ENCODE data around the gene ANKIB1. TPM values are rescaled to one million over a fixed set of nuclear protein-coding genes. Genes with fewer than 3 reads are reported as not detected.

Gene ANKIB1
- total RNA-seq, 1 donor from 2014 or later, result 26.1 TPM

DNA sequence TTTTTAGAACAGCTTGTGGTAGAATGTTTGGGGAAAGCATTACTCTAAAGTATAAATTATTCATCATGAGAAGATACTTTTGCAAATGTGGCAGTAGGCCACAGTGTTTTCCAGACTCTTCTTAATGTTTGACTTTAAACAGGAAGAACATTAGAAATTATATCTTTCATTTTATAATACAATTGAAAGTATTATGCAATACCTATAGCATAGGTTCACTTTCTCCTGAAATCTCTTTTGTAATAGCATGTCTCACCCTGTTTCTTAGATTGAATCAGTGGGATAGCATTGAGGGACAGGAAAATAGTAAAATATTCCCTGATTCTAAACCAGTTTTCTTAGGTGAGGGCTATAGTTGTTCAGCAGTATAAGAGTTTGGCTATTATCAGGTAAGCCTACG is 23.1 kb downstream of the ANKIB1 start:
- no peak for ATAC-seq

DNA sequence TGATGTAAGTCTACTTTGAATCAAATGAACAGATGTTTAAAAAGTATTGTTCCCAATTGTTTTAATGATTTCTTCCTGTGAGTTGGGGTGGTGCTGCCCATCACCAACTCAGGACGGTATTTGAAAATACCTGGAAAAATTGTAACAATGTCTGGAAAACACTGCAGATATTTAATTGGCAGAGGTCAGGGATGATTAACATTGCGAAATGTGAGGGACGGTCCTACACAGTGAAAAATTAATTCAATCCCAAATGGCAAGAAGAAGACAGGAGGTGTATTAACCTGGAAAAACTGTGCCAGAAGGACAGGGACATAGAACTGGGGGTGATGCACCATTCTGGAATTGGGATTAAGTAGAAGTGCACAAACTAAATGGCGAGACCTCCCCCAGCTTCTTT is 29.6 kb downstream of the ANKIB1 start:
- no peak for ATAC-seq

DNA sequence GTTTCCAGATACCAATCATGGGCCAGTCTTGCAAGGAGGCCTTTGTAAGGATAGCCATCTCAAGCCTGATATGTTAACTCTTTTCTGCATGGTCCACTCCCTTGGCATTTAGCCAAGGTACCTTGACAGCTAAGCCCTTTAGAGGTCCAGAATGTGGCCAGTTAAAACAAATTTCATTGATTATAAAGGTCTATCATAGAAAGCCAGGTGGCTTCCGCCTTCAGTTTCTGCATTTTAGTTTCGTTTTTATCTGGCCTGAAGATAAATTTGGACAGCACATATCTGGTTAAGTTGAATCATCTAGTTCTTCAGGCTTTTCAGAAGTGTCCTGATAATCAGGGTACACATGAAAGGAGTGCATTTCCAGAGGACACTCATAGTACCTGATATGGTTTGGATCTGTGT is 30.7 kb downstream of the ANKIB1 start:
- no peak for ATAC-seq

DNA sequence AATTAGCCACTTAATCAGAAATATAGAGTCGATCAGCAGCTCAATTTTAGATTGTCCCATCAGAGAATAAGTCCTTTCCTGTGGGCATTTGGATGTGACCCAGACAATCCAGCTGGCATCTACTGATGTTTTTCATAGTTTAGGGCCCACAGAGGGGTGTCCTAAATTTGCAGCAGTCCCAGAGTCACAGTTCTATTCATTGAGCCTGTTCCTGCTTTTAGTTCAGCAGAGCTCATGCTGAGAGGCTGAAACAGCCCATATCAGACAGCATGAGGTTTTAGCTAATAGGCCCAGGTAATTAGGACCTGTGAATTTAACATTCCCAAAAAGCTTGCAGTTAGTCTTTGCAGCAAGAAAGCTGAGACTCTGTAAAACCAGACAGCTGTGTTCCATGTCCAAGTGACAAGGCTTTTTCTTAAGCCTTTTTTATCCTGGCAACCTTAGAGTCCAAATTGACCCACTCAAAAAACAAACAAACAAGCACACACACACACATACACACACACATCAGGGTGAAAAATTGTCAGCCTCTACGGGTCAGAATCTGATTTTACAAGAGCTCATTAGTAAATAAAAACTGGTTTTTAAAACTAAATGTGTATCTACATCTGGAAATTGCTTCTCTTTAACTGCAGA is 33.7 kb downstream of the ANKIB1 start:
- ATAC-seq, result no peak

DNA sequence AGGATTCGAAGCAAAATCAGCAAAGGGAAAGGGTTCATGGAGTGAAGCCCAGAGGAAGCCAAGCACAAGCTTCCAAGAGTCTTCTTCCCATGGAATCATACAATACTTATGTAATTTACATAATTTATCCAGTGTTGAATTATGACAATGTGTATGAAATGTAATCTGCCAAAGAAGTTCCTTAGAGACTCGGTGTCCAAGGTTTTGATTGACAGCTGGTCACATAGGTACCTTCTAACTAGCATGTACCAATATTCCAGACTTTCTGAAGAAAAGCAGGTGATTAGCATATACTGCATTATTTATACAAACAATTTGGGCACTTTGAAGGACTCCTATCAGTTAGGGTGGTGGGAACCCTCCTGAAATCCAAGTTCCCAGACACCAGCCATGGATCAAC is 35.3 kb downstream of the ANKIB1 start:
- no peak for ATAC-seq

DNA sequence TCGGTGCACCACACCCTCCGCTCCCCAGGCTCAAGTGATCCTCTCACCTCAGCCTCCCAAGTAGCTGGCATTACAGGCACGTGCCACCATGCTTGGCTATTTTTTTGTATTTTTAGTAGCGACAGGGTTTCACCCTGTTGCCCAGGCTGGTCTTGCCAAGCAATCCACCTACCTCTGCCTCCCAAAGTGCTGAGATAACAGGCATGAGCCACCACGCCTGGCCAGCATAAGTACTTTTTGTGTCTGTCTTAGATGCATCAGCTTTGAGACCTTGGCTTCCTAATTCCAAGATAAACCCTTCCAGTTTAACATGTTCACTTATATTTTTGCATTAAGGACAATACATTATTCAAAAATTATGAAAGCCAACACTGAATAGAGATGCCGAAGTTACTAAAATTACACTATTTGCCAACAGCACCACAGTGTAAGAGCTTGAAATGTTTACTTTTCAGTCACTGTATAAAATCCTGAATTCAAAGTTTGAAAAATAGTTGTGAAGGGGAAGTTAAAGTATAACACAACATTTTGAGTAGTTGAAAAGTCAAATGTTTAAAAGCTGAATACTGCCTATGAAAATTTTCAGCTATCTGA is 36.5 kb downstream of the ANKIB1 start:
- no peak for ATAC-seq

DNA sequence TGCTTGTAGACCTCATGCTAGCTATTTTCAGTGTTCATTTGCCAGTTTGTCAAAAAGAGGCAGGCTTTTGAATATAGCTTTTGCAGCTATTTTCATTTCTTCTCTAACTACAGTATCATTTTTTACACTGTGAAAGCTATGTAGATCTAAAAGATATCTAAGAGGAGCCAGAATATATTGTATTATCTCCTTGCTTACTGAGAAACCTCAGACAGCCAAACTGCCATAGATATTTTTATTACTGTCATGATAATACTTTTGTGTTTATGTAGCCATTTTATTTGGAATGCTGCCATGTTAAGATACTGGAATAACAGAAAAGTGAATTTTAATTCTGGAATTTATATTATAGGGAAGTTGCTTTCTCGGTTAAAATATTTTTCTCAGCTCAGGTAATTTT is 37.2 kb downstream of the ANKIB1 start:
- ATAC-seq, result no peak

DNA sequence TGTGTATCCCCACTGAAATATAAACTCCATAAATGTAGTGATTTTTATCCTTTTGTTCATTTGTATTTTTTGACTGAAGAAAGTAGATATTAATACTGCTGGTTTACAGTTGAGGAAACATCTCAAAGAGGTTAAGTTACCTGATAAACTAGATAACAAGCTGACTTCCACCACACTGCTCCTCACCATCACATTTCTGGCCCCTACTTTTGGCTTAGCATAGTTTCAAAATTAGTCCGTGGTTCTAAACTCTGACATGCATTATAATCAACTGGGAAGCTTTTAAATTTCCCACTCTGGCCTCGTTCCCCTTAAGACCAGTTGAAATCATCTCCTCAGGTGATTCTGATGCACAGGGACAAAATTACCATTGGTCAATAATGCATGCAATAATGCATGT is 43.5 kb downstream of the ANKIB1 start:
- ATAC-seq, result no peak

DNA sequence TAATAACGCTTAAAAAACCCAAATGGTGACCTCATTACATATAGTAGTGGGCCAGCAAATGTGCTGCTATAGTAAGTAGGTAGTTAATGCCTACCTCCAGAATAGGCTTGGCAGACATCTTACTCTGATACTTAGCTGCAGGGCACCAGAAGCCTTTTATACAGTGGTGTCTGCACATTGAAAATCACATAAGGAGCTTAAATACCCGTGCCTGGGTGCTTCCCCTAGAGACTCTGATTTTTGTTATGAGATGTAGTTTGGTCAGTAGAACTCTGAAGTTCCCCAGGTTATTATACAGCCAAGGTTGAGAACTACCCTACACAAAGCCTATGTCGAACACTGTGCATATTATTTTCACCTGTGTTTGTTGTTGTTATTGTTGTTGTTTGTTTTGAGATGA is 47.2 kb downstream of the ANKIB1 start:
- ATAC-seq, result no peak

DNA sequence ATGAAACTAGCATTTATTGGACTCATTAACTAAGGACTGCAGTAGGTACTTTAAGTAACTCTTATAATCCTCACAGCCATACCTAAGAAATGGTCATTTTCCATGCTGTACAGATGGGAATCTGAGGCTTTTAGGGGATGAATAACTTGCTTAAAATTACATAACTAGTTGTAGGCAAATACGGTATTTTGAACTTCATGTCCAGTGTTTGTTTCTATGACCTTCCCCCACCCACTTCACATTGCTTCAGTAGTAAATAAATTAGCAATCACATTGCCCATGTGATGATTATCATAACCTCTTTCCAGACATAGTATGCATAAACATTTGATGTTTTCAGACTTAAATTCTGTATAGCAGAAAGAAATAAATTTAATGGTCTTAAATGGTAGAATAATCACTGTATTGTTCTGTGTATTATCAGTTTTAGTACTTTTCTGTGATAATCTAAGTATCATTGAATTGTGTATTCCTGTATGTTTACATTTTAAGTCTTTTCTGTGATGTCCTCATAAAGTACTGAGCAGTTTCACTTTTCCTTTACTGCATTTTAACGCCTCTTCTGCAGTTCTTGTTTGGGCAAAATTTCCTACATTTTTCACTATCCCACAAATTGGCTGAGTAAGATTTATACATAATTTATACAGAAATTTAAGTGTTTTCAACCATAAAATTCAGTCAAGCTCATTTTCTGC is 48.3 kb downstream of the ANKIB1 start:
- ATAC-seq, result no peak

DNA sequence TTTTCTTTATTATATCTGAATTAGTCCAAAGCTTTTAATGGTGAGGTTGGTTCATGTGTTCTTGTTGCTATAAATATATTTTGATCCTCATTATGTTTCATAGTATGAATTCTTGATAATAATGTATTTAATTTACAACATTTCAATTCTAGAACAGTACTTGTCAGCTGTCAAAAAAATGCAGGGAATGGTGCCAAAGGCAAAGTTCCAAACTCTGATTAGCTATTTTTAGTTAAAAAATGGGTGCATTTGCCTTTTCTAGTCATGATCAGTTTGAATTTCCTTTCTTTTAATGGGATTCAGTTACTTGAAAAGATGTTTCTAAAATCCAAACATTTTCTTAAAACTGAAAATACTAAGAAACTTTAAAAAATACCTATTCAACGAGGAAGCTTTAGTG is 49.6 kb downstream of the ANKIB1 start:
- ATAC-seq, result no peak

DNA sequence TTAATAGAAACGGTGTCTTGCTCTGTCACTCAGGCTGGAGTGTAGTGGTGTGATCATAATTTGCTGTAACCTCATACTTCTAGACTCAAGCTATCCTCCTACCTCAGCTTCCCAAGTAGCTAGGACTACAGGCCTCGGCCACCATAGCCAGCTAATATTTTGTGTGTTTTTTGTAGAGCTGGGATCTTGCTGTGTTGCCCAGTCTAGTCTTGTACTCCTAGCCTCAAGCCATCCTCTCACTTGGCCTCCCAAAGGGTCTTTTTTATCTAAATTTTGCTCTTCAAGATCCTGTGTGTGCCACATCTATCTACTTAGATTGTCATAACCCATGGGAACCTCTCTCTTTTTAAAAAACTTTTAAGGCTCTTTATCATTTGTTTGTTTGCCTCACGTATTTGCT is 50.5 kb downstream of the ANKIB1 start:
- no peak for ATAC-seq

DNA sequence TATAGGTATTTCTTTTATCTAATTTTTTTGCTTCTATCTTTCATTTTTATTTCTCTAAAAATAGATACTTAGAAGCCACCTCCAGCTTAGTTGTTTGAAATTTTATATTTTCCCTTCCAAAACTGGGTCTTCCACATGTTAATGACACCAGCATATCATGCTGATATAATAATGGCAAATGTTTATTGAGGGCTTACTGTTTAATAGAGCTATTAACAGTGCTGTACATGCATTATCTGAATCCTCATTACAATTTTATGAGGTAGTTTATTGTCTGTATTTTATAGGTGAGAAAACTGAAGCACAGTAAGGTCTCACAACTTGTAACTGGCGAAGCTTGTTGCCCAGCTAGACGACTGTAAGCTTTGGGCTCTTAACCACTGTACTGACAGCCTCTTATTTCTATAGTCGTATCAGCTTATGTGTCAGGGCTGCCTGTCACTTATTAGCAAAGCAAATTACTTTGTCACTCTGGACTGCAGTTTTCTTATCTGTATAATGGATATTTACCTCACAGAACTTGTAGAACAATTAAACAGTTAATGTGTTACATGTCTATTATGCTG is 51.2 kb downstream of the ANKIB1 start:
- ATAC-seq, result no peak

DNA sequence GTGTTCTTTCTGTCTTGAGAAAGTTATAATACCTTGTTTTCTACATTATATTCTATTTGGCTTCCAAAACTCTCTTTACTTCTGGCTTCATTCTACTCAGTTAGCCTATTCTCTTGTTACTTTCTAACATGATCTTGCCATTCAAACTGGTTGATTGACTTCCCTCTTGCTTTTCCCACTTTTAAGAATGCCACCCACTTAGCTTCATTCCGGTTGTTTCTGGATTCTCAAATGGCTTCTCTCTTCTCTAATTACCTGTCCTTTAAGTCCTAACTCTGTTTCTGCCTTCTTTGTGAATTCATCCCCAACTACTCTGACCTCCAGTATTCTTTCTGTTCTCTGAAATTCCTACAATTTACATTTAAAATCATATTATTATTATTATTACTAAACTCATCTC is 52.0 kb downstream of the ANKIB1 start:
- ATAC-seq, result no peak

DNA sequence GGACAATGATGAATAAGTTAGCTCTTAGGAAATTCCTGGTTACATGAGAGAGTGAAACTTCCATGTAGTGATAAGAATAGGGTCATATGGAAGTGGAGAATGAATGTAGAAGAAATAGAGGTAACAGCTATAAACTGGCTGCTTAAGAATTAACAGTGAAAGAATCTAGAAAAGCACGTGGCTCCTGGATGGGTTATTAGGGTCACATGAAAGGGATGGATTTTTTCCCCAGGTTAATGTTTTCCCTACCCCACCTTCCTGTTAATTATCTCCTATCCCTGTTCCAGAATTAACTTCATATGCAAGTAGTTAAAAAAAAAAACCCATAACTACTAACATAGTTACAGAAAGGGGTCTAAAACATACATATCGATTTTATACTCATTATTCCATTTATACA is 58.0 kb downstream of the ANKIB1 start:
- ATAC-seq, result no peak

DNA sequence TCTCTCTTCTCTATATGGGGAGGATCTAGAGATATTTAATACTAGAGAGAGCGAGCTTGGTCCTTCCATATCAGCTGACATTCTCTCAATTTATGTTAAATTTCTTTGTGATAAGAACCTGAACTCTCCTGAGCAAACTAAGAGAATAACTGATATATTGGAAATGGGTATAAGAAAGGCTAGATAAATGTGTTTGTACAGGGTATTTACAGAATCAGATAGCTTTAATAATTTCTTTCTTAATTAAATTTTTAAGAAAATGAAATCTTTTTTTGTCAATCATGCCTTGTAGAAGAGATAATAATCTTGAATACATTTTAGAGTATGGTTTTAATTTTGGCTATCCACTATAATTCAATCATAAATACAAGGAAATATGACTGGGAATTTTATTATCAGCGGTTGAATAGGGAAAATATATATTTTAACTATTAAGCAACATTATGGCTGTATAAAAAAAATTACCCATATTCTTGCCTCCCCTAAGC is 58.7 kb downstream of the ANKIB1 start:
- no peak for ATAC-seq

DNA sequence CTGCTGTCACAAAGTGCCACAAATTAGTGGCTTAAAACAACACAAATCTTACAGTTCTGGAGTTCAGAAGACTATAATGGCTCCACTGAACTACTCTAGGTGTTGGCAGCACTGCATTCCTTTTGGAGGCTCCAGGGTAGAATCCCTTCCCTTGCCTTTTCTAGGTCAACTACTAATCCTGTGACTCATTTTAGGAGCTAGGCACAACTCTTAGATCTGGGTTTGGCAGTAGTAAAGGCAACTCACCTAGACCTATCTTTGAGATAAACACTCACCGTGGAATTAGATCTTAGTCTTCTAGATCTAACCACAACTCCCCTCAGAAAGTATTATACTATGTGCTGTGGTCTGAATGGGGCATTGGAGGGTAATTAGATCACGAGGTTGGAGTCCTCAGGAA is 60.4 kb downstream of the ANKIB1 start:
- ATAC-seq, result peak; percentile 63

DNA sequence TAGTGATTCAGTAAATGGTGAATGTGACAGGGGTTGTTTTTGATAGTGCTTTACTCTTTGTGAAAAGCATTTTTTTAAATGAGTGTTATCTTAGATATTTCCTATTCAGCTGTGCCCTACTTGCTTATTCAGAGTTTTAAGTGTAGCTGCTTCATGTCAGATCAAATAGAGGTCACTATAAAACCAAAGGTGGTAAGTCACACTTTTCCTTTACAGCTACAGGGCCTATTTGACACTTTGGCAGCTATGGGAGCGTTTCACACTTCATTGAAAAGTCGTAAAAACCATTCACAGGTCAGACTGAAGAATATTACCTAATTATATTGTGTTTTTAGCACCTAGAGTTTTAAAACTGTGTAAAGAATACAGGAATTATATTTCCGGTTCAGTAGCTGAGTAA is 67.3 kb downstream of the ANKIB1 start:
- no peak for ATAC-seq

DNA sequence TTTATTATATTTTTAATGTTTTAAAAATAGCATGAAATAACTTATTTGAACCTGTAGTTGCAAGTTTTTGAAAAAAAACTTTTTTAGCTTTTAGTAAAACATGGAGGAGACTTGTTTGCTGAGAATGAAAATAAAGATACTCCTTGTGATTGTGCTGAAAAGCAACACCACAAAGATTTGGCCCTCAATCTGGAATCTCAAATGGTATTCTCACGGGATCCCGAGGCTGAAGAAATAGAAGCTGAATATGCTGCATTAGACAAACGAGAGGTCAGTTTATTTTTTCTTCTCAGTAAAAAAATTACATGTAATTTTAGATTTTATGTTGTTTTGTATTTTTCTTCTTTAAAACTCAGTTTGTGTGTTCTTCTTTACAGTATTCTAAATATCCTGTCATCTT is 73.5 kb downstream of the ANKIB1 start:
- ATAC-seq, result no peak

DNA sequence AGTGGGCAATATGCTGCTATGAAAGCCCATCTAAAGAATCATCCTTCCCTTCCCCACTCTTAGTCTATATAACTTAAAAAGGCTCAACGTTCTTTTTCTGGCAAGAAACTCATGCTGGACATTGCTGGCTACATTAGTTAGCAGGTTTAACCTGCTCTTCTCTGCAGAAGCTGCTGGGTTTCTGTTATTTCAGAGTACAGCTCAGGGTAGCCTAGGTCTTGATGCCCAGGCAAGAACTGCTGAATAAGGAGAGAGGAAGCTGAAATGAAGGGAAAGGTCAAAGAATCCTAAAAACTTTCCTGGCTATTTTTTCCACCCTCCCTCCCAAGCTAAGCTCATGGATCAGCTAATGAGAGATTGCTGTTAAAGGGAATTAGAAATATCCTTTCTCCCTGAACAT is 79.4 kb downstream of the ANKIB1 start:
- no peak for ATAC-seq

DNA sequence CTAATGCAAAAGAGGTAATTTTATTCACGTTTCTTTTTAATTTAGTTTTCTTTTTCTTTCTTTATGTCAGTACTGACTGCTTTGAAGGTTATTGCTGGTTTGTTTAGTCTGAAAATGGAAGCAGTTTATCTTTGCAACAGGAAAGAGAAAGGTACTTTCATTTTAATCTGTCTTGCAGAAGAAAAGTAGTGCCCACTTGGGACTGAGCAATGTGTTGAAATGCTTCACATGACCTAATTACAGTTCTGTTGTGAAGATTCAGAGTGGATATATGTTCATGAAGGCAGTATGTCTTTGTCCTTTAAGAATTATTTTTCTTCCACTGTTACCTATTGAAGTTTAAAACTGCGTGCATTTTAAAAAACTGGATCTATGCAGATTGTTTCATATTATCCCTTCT is 80.1 kb downstream of the ANKIB1 start:
- no peak for ATAC-seq

DNA sequence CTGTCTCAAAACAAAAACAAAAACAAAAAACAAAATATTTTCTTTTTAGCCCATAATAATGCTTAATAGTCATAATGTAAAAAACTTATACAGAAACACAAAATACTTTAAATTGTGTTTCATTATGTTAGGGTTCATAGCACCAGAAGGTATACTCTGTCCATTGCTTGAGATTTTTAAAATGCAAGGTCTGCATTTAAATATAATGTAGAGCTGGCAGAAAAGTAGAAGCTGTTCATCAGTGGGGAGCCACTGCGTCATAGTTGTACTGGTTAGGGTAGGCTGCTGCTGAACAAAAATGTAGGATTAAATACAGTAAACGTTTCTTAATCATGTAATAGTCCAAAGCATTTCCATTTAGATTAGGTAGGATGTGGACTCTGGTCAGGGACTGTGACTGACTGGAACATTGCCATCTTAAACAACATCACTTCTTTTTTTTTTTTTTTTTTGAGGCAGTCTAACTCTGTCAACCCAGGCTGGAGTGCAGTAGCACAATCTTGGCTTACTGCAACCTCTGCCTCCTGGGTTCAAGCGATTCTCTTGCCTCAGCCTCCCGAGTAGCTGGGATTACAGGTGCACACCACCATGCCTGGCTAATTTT is 85.2 kb downstream of the ANKIB1 start:
- no peak for ATAC-seq

DNA sequence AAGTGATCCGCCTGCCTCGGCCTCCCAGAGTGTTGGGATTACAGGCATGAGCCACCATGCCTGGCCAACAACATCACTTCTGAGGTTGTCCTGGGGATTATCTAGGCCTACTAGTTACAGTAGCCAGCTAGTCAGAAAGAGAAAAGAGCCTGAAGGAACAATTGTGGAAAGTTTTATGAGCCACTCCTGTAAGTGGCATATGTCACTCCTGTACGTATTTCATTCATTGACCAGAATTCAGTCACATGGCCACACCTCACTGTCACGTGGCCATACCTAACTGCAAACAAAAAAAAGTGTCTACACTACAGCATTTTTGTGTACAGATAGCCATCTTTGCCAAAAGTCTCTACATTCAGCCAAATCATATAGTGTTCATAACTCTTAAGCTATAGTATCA is 85.7 kb downstream of the ANKIB1 start:
- ATAC-seq, result no peak

DNA sequence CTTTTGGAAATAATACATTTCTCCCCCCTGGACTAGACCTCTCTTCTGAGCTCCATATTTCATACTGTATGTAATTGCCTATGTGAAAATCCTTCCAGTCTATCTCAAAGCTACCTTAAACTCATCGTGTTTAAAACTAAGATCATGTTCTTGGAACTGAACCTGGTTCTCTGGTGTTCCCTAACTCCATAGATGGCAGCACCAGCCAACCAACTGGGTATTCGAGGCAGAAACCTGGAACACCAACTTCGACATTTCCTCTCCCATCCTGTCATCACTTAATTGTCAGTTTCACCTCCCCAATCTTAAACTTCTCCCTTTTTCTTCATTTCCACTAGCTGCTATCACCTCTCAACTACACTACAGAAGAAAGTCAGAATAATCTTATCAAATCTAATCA is 87.0 kb downstream of the ANKIB1 start:
- no peak for ATAC-seq
